Measurements from ENCODE around the gene DHPS.

Gene DHPS

DNA sequence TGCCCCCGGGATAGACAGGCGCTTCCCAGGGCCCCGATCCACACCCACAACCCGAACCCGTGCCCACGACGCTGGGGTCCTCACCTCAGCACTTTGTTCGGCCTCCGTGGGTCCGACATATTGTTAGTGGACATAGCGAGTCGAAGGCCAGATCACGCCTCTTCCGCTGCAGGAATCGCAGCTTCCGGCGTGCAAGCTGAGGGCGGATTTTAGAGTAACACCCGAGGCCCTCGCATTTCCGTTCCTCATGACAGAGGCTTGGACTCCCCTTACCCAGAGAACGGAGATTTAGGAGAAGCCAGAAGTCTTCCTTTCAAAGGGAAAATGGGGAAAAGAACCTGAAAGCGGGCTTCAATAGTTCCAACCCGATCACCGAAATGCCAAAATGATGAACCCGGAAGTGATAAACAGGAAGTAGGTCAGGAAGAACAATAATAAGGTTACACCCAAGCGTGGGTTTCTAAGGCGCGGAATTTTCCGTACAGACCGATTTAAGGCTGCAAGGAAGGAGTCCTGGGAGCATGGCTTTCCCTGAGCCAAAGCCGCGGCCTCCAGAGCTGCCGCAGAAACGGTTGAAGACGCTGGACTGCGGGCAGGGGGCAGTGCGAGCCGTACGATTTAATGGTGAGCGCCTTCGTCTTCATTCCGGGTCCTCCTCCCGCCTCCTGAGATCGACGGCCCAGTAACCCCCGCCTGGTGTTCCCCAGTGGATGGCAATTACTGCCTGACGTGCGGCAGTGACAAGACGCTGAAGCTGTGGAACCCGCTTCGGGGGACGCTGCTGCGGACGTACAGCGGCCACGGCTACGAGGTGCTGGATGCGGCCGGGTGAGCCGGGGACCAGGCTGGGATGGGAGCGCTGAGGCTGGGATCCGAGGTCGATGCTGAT, 12.2 kb downstream of the DHPS start:
- POLR2A ChIA-PET: interaction anchor here (0.6 to 1.4 kb wide), 4 partner anchors 12 to 106 kb away, joined by 3 to 5 read pairs (median 4); partner anchors contain the start of genes DHPS, ZNF490 and ZNF791
- DNase-seq (ENCODE audit: low read depth, low spot score): no peak
- peak overlapping the region; percentile 95 for H3K4me3 ChIP-seq (ENCODE audit: low read depth, low read length)
- CTCF ChIA-PET: interaction anchor here (1.0 to 12.2 kb wide), 9 partner anchors 8 to 578 kb away, joined by 3 to 224 read pairs (median 3); partner anchors contain the start of gene DHPS
- TF ChIP-seq, protein P1, sequence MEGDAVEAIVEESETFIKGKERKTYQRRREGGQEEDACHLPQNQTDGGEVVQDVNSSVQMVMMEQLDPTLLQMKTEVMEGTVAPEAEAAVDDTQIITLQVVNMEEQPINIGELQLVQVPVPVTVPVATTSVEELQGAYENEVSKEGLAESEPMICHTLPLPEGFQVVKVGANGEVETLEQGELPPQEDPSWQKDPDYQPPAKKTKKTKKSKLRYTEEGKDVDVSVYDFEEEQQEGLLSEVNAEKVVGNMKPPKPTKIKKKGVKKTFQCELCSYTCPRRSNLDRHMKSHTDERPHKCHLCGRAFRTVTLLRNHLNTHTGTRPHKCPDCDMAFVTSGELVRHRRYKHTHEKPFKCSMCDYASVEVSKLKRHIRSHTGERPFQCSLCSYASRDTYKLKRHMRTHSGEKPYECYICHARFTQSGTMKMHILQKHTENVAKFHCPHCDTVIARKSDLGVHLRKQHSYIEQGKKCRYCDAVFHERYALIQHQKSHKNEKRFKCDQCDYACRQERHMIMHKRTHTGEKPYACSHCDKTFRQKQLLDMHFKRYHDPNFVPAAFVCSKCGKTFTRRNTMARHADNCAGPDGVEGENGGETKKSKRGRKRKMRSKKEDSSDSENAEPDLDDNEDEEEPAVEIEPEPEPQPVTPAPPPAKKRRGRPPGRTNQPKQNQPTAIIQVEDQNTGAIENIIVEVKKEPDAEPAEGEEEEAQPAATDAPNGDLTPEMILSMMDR (IDR thresholded peaks at IDR 0.05; ENCODE audit: insufficient read depth, low read length, missing control alignments): no peak

DNA sequence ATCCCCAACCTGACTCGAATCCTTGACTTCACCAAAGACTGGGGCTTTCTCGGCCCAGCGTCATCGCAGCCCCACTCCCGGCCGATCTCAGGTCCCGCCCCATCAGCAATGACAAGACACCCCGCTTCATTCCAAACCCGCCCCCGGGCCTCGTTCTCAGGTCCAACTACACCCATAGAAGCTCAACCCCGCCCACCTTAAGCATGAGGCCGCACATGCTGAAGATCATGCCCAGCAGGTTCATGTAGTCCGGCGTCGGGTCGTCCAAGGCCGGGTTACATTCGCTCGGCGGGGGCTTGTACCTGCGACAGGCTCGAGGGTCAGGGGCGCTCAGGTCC, 12.8 kb downstream of the DHPS start:
- ChIA-PET POLR2A (interaction anchor here (1.2 to 1.4 kb wide), 3 partner anchors 12 to 105 kb away, joined by 3 to 4 read pairs (median 4); partner anchors contain the start of genes DHPS, ZNF490 and ZNF791), CTCF (interaction anchor here (1.0 to 2.0 kb wide), 7 partner anchors 9 to 105 kb away, joined by 3 to 11 read pairs (median 4); partner anchors contain the start of gene DHPS)
- TF ChIP-seq, protein P1 (IDR thresholded peaks at IDR 0.05; ENCODE audit: insufficient read depth, low read length, missing control alignments): no peak
- DNase-seq (ENCODE audit: low read depth, low spot score): no peak
- H3K4me3 ChIP-seq (ENCODE audit: low read depth, low read length): peak overlapping the region; percentile 95

DNA sequence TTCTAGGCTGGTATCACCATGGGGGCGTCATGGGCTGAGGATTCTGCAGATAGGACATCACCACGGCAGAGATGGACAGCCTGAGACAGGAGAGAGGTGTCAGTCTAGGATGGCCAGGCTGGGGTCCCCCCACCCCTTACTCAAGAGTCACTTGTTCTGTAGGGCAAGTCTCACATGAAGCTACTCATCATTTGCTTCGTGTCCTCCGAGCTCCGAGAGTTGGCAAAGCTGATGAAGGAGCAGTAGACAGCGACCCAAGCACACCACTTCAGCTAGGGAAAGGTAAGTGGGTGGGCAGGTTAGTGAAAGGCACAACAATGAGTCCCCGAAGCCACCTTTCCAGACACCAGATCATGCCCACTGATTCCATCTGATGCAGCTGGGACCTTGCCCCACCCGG, 13.3 kb downstream of the DHPS start:
- no peak for DNase-seq (ENCODE audit: low read depth, low spot score)
- peak overlapping the region; percentile 95 for H3K4me3 ChIP-seq (ENCODE audit: low read depth, low read length)
- TF ChIP-seq, protein P1 (IDR thresholded peaks at IDR 0.05; ENCODE audit: insufficient read depth, low read length, missing control alignments): no peak
- ChIA-PET POLR2A (interaction anchor here (1.4 kb wide), 1 partner anchor 13 kb away, joined by 4 read pairs; the partner anchor contains the start of gene DHPS), CTCF (interaction anchor here (1.0 to 2.0 kb wide), 8 partner anchors 10 to 180 kb away, joined by 3 to 11 read pairs (median 4); partner anchors contain the start of gene DHPS)

DNA sequence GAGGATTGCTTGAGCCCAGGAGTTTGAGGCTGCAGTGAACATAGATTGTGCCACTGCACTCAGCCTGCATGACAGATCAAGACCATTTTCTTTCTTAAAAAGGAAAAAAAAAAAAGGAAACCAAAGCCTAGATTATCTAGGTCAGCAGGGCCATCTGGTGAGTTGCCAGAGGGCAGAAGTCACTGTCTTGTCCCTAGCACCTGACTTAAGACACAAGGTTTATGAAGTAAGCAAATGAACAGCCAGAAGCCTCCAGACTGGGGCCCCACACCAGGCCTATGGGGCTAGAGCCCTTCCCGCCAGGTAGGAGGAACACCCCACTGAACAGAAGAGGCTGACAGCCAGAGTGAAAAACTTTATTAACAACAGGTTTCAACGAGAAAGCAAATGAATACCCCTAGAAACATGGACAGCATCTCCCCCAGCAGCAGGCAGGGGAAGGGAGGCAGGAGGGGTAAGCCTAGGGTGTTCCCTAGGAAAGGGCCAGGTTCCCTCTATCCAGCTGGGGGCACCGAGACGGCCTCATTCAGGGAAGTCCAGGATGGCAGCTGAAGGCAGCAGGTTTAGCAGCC, 13.9 kb downstream of the DHPS start:
- DNase-seq (ENCODE audit: low read depth, low spot score): no peak
- ChIA-PET POLR2A (no interaction called here), CTCF (interaction anchor here (1.0 to 2.5 kb wide), 4 partner anchors 9 to 180 kb away, joined by 3 to 17 read pairs (median 7); no protein-coding TSS in a partner anchor)
- TF ChIP-seq, protein P1 (IDR thresholded peaks at IDR 0.05; ENCODE audit: insufficient read depth, low read length, missing control alignments): no peak
- H3K4me3 ChIP-seq (ENCODE audit: low read depth, low read length): peak overlapping the region; percentile 95

DNA sequence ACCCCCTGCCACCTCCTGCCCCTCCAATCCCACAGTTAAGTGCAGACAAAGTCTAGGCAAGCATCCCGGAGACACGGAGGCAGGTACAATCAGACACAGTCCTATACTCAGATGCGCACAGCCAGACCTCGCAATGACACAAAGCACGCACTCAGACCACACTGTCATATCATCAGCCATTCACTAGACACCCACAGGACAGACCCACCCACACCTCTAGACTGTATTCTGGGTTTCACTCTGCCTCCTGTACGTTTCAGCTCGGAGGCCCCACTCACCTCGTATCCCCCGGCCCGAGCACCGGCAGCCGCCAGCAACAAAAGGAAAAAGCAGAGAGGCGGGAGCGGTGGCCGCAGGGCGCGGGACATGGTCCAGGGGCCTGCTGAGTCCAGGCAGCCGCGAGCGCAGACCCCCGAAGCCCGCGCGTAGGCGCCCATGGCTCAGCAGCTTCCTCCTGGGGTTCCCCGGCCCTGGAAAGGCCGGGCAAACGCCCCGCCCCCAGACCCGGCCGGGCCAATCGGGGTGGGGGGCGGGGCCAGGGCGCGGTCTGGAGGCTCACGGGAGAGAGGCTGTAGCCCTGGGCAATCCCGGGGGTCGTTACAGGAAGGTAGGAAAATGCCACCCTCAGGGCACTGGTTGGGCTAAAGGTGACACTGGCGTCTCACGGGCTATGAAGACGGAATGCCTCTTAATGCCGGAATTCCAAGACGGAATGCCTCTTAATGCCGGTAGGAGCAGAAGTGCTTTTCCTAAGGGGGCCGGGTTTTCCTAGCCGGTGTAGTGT, 15.2 kb downstream of the DHPS start, which contains the start of the genes MAN2B1 and WDR83:
Gene MAN2B1 (minus strand): TSS at position 478 of the 784 bp plus-strand sequence. CDS start 41 bp downstream, at position 437.
Gene WDR83 (plus strand): TSS at position 543 of the 784 bp plus-strand sequence. CDS start 2,984 bp downstream, outside the sequence.
- TF ChIP-seq, protein P1 (IDR thresholded peaks at IDR 0.05; ENCODE audit: insufficient read depth, low read length, missing control alignments): no peak
- ChIA-PET POLR2A (interaction anchor here (0.5 to 1.1 kb wide), 2 partner anchors 14 to 26 kb away, joined by 3 read pairs; no protein-coding TSS in a partner anchor), CTCF (interaction anchor here (0.8 to 2.5 kb wide), 6 partner anchors 10 to 103 kb away, joined by 3 to 17 read pairs (median 4); no protein-coding TSS in a partner anchor)
- H3K4me3 ChIP-seq (ENCODE audit: low read depth, low read length): peak within 1 kb of the TSS; percentile 77
- DNase-seq (ENCODE audit: low read depth, low spot score): no peak
